ENCODE measurements around the gene ALCAM.

Gene ALCAM

DNA sequence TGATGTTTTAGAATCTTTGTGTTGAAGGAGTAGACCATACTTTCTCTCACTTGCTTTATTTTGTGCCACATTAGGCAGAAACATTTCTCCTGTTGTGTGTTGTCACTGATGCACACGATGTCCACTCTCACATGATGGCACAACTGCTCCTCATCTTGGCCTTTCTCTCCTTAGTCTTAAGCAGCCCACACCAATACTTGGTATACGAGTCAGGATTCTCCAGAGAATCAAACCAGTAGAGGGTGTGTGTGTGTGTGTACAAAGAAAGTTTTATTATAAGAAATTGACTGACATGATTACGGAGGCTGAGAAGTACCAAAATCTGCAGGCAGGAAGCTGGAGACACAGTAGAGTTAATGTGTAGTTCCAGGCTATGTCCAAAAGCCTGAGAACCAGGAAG lies 187.1 kb downstream of the ALCAM start:
- H3K27me3 ChIP-seq (ENCODE audit: insufficient read depth, low read length), result no peaks in the 10 kb centered on the region
- no peaks in the 10 kb centered on the region for H3K4me1 ChIP-seq (ENCODE audit: insufficient read depth, low read length)
- H3K9me3 ChIP-seq (ENCODE audit: low read length), result no peaks in the 10 kb centered on the region
- no peak overlapping the region for H2AFZ ChIP-seq (ENCODE audit: low read depth, low read length)
- no peak overlapping the region for H3K4me3 ChIP-seq (ENCODE audit: low read length)
- H3K36me3 ChIP-seq (ENCODE audit: insufficient read depth, low read length), result no peaks in the 10 kb centered on the region

DNA sequence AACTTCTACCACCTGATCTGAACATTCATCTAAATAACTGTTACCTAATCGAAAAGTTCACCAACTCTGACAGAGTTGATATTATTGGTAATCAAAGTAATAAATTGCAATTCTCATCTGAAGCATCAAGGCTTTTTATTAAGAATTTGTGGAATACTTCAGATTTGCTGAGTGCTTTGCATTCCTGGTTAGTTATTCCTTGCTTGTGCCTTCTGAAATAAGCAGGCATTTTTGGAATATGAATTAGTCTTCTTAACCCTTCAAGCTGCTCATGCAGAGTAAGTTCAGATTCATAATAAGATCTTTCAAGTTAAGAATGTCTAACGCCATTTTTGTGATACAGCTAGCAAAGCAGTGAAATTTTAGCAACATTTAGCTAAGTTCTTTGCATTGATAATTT lies 188.5 kb downstream of the ALCAM start:
- H3K4me3 ChIP-seq (ENCODE audit: low read length), result no peak overlapping the region
- no peaks in the 10 kb centered on the region for H3K36me3 ChIP-seq (ENCODE audit: insufficient read depth, low read length)
- H3K27me3 ChIP-seq (ENCODE audit: insufficient read depth, low read length), result no peaks in the 10 kb centered on the region
- H3K9me3 ChIP-seq (ENCODE audit: low read length), result no peaks in the 10 kb centered on the region
- no peaks in the 10 kb centered on the region for H3K4me1 ChIP-seq (ENCODE audit: insufficient read depth, low read length)
- H2AFZ ChIP-seq (ENCODE audit: low read depth, low read length), result no peak overlapping the region

DNA sequence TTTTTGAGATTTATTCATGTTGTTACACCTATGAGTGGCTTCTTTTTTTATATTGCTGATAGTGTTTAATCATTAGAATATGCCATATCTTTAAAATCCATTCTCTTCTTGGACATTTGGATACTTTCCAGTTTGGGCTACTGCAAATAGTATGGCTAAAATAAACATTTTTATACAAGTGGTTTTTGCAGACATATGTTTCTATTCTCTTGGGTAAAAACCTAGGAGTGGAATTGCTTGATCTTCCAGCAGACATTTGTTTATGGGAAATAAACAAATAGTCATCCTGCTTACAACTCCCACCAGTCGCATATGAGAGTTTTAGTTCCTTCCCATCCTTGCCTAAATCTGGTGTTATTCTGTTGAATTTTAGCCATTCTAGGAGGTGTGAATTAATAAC lies 193.1 kb downstream of the ALCAM start:
- H3K4me3 ChIP-seq (ENCODE audit: low read length), result no peak overlapping the region
- H3K27me3 ChIP-seq (ENCODE audit: insufficient read depth, low read length), result no peaks in the 10 kb centered on the region
- H3K9me3 ChIP-seq (ENCODE audit: low read length), result no peaks in the 10 kb centered on the region
- no peaks in the 10 kb centered on the region for H3K36me3 ChIP-seq (ENCODE audit: insufficient read depth, low read length)
- H3K4me1 ChIP-seq (ENCODE audit: insufficient read depth, low read length), result no peaks in the 10 kb centered on the region
- H2AFZ ChIP-seq (ENCODE audit: low read depth, low read length), result no peak overlapping the region

DNA sequence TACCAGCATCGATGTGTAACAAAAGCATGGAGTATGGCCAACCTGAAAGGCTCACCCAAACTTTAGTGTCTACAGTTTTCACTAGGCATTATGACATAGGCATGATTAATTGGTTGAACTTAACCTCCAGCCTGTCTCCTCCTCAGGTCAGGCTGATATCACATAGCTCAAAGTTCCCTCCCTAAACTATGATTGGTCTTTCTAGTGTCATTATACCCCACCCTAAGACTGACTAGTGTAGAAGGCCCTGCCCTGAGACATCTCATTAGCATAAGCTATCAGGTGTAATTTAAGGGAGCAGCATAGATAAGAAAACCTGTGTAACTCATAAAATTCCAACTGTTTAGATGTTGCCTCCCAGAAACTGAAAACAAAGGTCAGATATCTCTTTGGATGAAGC lies 195.2 kb downstream of the ALCAM start:
- Histone ChIP-seq H3K36me3 (ENCODE audit: insufficient read depth, low read length) (no peaks in the 10 kb centered on the region), H3K27me3 (ENCODE audit: insufficient read depth, low read length) (no peaks in the 10 kb centered on the region), H3K4me1 (ENCODE audit: insufficient read depth, low read length) (no peaks in the 10 kb centered on the region), H2AFZ (ENCODE audit: low read depth, low read length) (no peak overlapping the region), H3K9me3 (ENCODE audit: low read length) (no peaks in the 10 kb centered on the region), H3K4me3 (ENCODE audit: low read length) (no peak overlapping the region)

DNA sequence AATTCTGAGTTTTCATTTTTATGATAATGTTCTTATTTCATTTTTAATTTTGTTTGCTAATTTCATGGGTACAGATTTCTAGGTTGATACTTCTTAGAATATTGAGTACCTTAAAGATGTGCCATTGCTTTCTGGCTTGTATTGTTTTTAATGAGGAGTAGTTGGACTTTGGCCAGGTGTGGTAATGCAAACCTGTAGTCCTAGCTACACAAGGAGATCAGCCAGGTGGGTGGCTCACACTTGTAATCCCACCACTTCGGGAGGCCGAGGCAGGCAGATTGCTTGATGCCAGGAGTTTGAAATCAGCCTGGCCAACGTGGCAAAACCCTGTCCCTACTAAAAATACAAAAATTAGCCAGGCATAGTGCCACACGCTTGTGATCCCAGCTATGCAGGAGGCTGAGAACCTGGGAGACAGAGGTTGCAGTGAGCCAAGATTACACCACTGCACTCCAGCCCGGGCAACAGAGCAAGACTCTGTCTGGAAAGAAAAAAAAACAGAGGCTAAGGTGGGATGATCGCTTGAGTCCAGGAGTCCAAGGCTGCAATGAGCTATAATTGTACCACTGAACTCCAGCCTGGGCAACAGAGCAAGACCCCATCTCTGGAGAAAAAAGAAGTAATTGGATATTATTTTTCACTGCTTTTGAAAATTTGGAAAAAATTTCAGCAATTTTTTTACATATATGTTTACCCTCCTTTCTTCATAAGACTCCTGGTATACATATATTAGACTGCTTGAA lies 198.0 kb downstream of the ALCAM start:
- no peaks in the 10 kb centered on the region for H3K27me3 ChIP-seq (ENCODE audit: insufficient read depth, low read length)
- no peaks in the 10 kb centered on the region for H3K9me3 ChIP-seq (ENCODE audit: low read length)
- no peak overlapping the region for H2AFZ ChIP-seq (ENCODE audit: low read depth, low read length)
- no peaks in the 10 kb centered on the region for H3K36me3 ChIP-seq (ENCODE audit: insufficient read depth, low read length)
- H3K4me3 ChIP-seq (ENCODE audit: low read length), result no peak overlapping the region
- H3K4me1 ChIP-seq (ENCODE audit: insufficient read depth, low read length), result no peaks in the 10 kb centered on the region

DNA sequence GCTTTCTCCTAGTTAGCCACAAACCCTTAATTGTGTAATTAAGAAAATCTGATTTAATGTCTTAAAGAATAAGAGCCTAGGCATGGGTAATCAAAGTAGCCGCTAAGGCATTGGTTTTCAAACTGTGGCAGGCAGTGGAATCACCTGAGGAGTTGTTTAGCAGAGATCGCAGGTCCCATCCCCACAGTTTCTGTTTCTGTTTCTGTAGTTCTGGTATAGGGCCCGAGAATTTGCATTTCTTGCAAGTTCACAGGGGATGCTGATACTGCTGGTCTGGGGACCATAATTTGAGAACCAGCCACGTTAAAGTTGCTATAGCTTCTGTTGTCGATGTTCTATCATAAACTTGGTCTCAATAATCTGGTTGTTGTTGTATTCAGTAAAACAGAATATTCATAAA lies 204.3 kb downstream of the ALCAM start:
- H3K4me3 ChIP-seq (ENCODE audit: low read length), result no peak overlapping the region
- no peaks in the 10 kb centered on the region for H3K36me3 ChIP-seq (ENCODE audit: insufficient read depth, low read length)

DNA sequence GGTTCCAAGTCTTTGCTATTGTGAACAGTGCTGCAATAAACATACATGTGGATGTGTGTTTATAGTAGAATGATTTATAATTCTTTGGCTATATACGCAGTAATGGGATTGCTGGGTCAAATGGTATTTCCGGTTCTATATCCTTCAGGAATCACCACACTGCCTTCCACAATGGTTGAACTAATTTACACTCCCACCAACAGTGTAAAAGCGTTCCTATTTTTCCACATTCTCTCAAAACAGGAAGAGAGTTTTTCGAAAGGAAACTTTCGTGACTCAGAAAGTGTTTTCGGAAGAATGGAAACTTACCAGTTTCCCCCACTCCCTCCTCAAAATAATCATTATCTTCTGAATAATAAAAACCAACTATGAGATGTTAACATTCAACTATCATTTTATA lies 205.8 kb downstream of the ALCAM start:
- Histone ChIP-seq H3K27me3 (ENCODE audit: insufficient read depth, low read length) (no peaks in the 10 kb centered on the region), H3K4me1 (ENCODE audit: insufficient read depth, low read length) (no peaks in the 10 kb centered on the region), H3K36me3 (ENCODE audit: insufficient read depth, low read length) (no peaks in the 10 kb centered on the region), H3K4me3 (ENCODE audit: low read length) (no peak overlapping the region), H2AFZ (ENCODE audit: low read depth, low read length) (no peak overlapping the region), H3K9me3 (ENCODE audit: low read length) (no peaks in the 10 kb centered on the region)

More for the DNA sequence above, 204.3 kb downstream of the ALCAM start:
- no peaks in the 10 kb centered on the region for H3K4me1 ChIP-seq (ENCODE audit: insufficient read depth, low read length)
- H3K9me3 ChIP-seq (ENCODE audit: low read length), result no peaks in the 10 kb centered on the region
- H3K27me3 ChIP-seq (ENCODE audit: insufficient read depth, low read length), result no peaks in the 10 kb centered on the region
- H2AFZ ChIP-seq (ENCODE audit: low read depth, low read length), result no peak overlapping the region

DNA sequence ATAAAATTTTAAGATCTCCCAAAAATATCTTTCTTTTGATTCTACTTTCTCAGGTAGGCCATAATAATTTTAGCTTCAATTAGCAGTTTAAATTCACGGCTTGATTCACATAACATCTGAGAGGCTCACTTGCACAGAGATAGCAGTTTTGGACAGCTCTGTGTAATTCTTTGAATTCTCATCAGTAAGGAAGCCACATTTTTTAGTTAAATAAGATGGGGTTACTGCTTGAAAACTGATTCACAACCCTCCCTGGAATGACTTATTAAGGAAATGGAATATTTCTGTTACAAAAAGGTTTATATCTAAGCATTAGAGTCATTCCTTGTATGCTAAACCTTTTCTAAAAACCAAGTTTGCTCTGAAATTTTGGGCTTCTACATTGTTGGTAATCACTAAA lies 212.7 kb downstream of the ALCAM start:
- Histone ChIP-seq H3K27me3 (ENCODE audit: insufficient read depth, low read length) (no peaks in the 10 kb centered on the region), H3K4me1 (ENCODE audit: insufficient read depth, low read length) (no peaks in the 10 kb centered on the region), H2AFZ (ENCODE audit: low read depth, low read length) (no peak overlapping the region), H3K36me3 (ENCODE audit: insufficient read depth, low read length) (no peaks in the 10 kb centered on the region), H3K9me3 (ENCODE audit: low read length) (no peaks in the 10 kb centered on the region), H3K4me3 (ENCODE audit: low read length) (no peak overlapping the region)

DNA sequence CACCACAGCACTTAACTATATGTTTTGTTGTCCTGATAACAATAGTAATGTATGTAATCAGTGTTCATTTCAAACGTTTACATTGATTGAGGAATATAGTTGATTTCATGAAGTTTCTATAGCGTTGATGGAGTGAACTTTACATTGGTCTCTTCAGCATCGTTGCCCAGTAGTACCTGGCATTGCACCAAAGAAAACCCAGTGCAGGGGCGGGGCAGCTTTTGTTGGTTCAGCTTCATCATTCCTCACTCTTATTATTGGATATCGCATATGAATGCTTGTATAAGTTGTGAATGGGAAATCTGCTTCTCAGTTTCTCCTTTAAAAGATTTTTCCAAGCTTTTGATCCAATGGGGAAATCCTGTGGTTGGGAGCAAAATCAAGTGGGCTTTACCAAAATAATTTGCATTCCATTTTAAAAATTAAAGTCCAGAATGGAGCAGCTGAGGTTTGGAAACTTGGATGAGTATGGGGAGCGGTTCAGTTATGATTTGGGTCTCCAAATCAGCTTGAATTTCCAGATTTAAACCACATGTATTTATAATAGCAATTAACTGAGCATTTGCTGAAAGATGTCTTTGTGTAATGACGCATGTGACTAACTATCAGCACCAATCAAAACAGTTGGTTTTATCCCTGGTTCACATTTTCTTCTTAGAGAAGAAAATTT lies 213.7 kb downstream of the ALCAM start:
- Histone ChIP-seq H3K27me3 (ENCODE audit: insufficient read depth, low read length) (no peaks in the 10 kb centered on the region), H3K9me3 (ENCODE audit: low read length) (no peaks in the 10 kb centered on the region), H3K36me3 (ENCODE audit: insufficient read depth, low read length) (no peaks in the 10 kb centered on the region), H2AFZ (ENCODE audit: low read depth, low read length) (no peak overlapping the region), H3K4me3 (ENCODE audit: low read length) (no peak overlapping the region), H3K4me1 (ENCODE audit: insufficient read depth, low read length) (no peaks in the 10 kb centered on the region)

DNA sequence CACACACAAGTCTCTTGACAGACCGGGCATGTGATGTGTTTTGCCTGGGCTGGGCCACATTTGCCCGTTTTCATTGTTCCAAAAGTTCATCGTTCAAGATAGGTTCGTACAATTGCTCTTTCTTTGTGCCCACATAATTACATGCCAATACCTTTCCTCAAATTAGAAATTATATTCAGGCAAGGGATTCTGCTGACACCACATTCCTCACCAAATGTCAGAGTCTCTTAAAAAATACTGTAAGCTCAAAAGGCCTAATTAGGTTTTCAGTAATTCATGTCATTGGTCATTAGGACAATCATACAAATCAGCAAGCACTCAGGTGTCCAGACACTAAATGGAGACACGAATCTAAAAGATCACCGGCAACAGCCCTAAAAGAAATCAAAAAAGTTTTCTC lies 215.3 kb downstream of the ALCAM start:
- Histone ChIP-seq H3K4me1 (ENCODE audit: insufficient read depth, low read length) (no peaks in the 10 kb centered on the region), H3K4me3 (ENCODE audit: low read length) (no peak overlapping the region), H3K9me3 (ENCODE audit: low read length) (no peaks in the 10 kb centered on the region), H3K27me3 (ENCODE audit: insufficient read depth, low read length) (no peaks in the 10 kb centered on the region), H3K36me3 (ENCODE audit: insufficient read depth, low read length) (no peaks in the 10 kb centered on the region), H2AFZ (ENCODE audit: low read depth, low read length) (no peak overlapping the region)

DNA sequence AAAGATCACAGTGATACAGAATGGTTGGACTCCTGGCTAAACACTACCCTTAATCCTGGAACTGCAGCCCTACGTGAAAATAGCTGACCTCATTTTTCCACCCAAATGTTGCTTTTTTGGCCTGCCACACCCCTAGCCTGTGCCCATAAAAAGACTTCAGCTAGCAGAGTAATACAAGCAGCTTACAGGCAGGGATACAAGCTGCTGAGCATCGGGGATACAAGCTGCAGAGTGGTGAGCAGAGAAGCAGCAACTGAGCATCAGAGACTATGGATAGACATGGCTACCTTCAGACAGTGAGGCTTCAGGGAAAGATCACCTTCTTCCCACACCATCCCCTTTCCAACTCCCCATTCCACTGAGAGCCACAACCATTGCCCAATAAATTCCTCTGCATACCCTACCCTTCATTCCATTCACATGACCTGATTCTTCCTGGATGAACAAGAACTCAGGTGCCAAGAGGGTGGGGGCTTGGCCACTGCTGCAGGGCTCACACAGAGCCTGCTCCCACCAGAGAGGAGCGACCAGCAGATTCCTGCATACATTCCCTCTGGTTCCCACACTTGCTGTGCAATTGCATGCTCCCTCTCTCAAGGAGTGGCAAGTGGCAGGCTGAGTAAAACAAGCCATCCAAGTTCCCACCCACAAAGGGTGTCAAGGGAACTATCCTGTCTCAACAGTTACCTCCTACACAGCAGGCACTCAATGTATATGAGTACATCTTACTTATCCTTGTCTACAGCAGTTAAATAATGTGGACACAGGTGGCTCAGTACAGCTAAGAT lies 217.5 kb downstream of the ALCAM start:
- no peaks in the 10 kb centered on the region for H3K27me3 ChIP-seq (ENCODE audit: insufficient read depth, low read length)
- H3K4me1 ChIP-seq (ENCODE audit: insufficient read depth, low read length), result no peaks in the 10 kb centered on the region
- no peaks in the 10 kb centered on the region for H3K36me3 ChIP-seq (ENCODE audit: insufficient read depth, low read length)
- no peaks in the 10 kb centered on the region for H3K9me3 ChIP-seq (ENCODE audit: low read length)
- H3K4me3 ChIP-seq (ENCODE audit: low read length), result no peak overlapping the region
- no peak overlapping the region for H2AFZ ChIP-seq (ENCODE audit: low read depth, low read length)

DNA sequence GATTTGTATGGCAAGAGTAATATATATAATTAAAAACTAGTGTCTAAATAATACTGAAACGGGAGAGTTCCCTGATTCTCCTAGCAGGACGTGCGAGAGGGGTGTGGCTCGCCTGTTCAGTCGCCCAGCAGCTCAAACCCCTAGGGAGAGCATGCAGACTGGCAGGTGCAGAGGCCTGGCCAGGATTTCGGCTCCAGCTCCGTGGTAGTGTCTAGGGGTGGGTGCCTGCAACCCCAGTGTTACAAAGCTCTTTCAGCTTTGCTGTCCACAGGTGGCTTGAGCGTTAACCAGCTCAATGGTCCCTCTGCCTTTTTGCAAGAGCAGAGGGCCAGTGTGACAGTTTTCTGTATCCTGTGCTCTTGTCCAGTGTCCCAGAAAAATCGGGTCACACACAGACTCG lies 226.6 kb downstream of the ALCAM start:
- H3K27me3 ChIP-seq (ENCODE audit: insufficient read depth, low read length), result no peaks in the 10 kb centered on the region
- H3K9me3 ChIP-seq (ENCODE audit: low read length), result no peaks in the 10 kb centered on the region
- H3K4me1 ChIP-seq (ENCODE audit: insufficient read depth, low read length), result no peaks in the 10 kb centered on the region
- no peaks in the 10 kb centered on the region for H3K36me3 ChIP-seq (ENCODE audit: insufficient read depth, low read length)
- no peak overlapping the region for H2AFZ ChIP-seq (ENCODE audit: low read depth, low read length)
- H3K4me3 ChIP-seq (ENCODE audit: low read length), result no peak overlapping the region

DNA sequence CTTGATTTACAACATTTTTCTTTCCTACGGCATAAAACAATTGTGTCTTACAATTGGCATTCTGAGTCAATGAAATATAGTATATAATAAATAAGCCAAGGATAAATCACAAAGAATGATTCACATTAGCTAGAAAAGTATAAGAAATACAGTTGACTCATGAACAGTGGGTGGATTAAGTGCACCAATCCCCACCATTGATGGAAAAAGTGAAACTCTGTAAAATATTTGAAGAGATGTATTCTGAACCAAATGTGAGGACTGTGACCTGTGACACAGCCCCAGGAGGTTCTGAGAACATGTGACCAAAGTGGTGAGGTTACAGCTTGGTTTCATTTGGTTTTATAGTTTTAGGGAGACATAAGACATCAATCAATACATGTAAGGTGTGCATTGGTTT lies 227.5 kb downstream of the ALCAM start:
- H3K4me1 ChIP-seq (ENCODE audit: insufficient read depth, low read length), result no peaks in the 10 kb centered on the region
- H3K36me3 ChIP-seq (ENCODE audit: insufficient read depth, low read length), result no peaks in the 10 kb centered on the region
- no peaks in the 10 kb centered on the region for H3K9me3 ChIP-seq (ENCODE audit: low read length)
- H3K4me3 ChIP-seq (ENCODE audit: low read length), result no peak overlapping the region
- no peaks in the 10 kb centered on the region for H3K27me3 ChIP-seq (ENCODE audit: insufficient read depth, low read length)
- no peak overlapping the region for H2AFZ ChIP-seq (ENCODE audit: low read depth, low read length)
